Lung (tissue), 12 donors: Measurements from ENCODE around the gene KNCN. TPM values are rescaled to one million over a fixed set of nuclear protein-coding genes. Genes with fewer than 3 reads are reported as not detected.

Source experiments
- ATAC-seq: fragments of 200-7000 bp; cut with Tn5 transposase; one replicate; pipeline ENCODE4 v1.9.1; 2020; ENCODE audit warnings: moderate number of reproducible peaks; ENCODE audit not compliant: insufficient read depth, low FRiP score
- DNase-seq, 3 donors: peaks; one replicate each; pipeline ENCODE4 v3.0.0-alpha.2; 2013 to 2017
- H3K27ac ChIP-seq, 2 donors: one replicate each; pipeline ENCODE4 v1.5.1; 2013; ENCODE audit warnings: mild to moderate bottlenecking in 2 of 2, moderate library complexity in 2 of 2, control low read depth in 1 of 2, inconsistent platforms in 1 of 2, low read depth in 1 of 2, low read length in 1 of 2
- H3K27me3 ChIP-seq, 3 donors: one replicate each; pipeline ENCODE4 v1.5.1; 2013; ENCODE audit warnings: low read length in 2 of 3; ENCODE audit not compliant: control insufficient read depth in 3 of 3, insufficient read depth in 3 of 3
- H3K36me3 ChIP-seq, 4 donors: one replicate each; pipeline ENCODE4 v1.5.1; 2013; ENCODE audit warnings: low read length in 4 of 4, mild to moderate bottlenecking in 1 of 4, moderate library complexity in 1 of 4; ENCODE audit not compliant: control insufficient read depth in 4 of 4, insufficient read depth in 4 of 4
- H3K4me1 ChIP-seq, 5 donors: one replicate each; pipeline ENCODE4 v1.5.1; 2013; ENCODE audit warnings: low read length in 5 of 5, mild to moderate bottlenecking in 2 of 5, moderate library complexity in 1 of 5; ENCODE audit not compliant: control insufficient read depth in 5 of 5, insufficient read depth in 5 of 5
- H3K4me3 ChIP-seq: one replicate; pipeline ENCODE4 v1.5.1; 2013; ENCODE audit warnings: mild to moderate bottlenecking, control low read depth, moderate library complexity
- H3K9ac ChIP-seq, 2 donors: one replicate each; pipeline ENCODE4 v1.5.1; 2013; ENCODE audit warnings: low read length in 2 of 2, control low read depth in 1 of 2; ENCODE audit not compliant: insufficient read depth in 1 of 2
- H3K9me3 ChIP-seq, 4 donors: one replicate each; pipeline ENCODE4 v1.5.1; 2013; ENCODE audit warnings: low read length in 3 of 4, mild to moderate bottlenecking in 1 of 4, moderate library complexity in 1 of 4; ENCODE audit not compliant: control insufficient read depth in 4 of 4, insufficient read depth in 3 of 4
- WGBS, 2 donors: extraction: QIAGEN DNeasy Blood & Tissue Kit; methylation state at CpG; one replicate each; pipeline ENCODE4 v1.1.7; 2013; 5-methylcytosine and 5-hydroxymethylcytosine counted together
- polyA plus RNA-seq, 2 donors: library from polyadenylated mRNA; stranded (reverse); fragments of 200-250 nt; gene quantifications; one replicate each; pipeline ENCODE4 v1.2.1, GENCODE V29; 2013
- total RNA-seq, 2 donors: library from RNA; depleted of rRNA in 1 of 2; stranded (reverse); fragments of >200 nt in 1 of 2; gene quantifications; one replicate each; pipeline ENCODE4 v1.2.1, GENCODE V29; 2014 to 2021
- TF ChIP-seq, protein P1 (sequence below): IDR thresholded peaks from 2 replicates; pipeline ENCODE4 v1.5.1; 2012; ENCODE audit warnings: mild to moderate bottlenecking; ENCODE audit errors: control extremely low read depth, extremely low read depth
- donor health status: control.
- donor health status: control.
- donor health status: Bipolar disorder and iron deficiency.
- donor health status: healthy.
- donor health status: DM: yes; HTN: yes; CAD: no.

The KNCN gene
- total and polyA plus RNA-seq, 4 donors, result 0.01 to 0.09 TPM; not detected in 2

DNA sequence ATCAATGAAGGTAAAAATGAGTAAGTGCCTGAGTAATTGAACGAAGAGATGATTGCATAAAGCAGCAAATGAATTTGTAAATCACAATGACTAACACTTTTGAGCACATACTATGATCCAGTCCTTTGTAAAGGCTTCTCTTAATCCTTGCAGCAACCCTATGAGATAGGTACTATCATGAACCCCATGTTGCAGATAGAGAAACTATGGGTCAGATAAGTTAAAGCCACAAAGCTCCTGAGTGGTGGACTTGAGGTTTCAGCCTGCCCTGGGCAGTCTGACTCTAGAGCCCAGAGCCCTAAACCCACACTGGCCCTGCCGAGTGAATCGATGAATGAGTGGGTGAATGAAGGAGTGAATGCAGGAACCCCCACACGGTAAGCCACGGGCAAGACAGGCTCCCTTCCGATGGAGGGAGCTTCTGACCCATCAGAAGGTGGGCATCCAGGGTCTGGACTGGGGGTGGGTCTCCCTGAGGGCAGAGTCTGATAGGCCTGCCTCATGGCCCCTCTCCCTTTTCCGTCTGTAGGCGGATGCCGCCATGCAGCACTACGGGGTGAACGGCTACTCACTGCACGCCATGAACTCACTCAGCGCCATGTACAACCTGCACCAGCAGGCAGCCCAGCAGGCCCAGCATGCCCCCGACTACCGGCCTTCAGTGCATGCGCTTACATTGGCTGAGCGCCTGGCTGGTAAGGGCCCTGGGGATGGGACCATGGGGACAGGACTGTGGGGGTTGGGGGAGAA is 44.8 kb downstream of the KNCN start:
- TF ChIP-seq, protein P1, sequence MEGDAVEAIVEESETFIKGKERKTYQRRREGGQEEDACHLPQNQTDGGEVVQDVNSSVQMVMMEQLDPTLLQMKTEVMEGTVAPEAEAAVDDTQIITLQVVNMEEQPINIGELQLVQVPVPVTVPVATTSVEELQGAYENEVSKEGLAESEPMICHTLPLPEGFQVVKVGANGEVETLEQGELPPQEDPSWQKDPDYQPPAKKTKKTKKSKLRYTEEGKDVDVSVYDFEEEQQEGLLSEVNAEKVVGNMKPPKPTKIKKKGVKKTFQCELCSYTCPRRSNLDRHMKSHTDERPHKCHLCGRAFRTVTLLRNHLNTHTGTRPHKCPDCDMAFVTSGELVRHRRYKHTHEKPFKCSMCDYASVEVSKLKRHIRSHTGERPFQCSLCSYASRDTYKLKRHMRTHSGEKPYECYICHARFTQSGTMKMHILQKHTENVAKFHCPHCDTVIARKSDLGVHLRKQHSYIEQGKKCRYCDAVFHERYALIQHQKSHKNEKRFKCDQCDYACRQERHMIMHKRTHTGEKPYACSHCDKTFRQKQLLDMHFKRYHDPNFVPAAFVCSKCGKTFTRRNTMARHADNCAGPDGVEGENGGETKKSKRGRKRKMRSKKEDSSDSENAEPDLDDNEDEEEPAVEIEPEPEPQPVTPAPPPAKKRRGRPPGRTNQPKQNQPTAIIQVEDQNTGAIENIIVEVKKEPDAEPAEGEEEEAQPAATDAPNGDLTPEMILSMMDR, result no peak

DNA sequence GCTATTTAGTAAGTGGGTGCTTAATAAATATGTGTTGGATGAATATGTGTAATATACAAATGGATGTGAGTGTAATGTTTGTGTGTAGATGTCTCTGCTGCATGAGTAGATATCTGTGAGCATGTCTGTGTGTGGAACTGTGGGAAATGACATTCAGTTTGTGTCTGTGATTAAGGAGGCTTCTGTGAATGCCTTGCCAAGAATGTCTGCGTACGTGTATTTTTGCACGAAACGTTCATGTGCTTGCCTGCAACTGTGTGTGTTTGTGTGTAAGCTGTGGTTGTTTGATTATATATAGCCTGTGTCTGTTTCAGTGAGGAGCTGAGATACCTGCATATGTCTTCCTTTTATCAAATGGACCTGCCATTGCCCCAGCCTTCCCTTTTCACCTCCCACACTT is 48.0 kb downstream of the KNCN start:
- DNase-seq (peak in 2 of 3 donors; percentile 56 to 71), ATAC-seq (no peak)
- H3K9me3 ChIP-seq, result no peaks in the 10 kb centered on the region
- peaks cover 0 to 6% (median 3%) of the 10 kb centered on the region in 3 donors for H3K27me3 ChIP-seq
- H3K4me1 ChIP-seq, result no peaks in the 10 kb centered on the region
- no peak overlapping the region for H3K9ac ChIP-seq
- no peaks in the 10 kb centered on the region for H3K36me3 ChIP-seq
- H3K4me3 ChIP-seq, result no peak overlapping the region
- WGBS, 2 donors, result 75% methylated on average over 4 of the region's 4 CpGs
- no peak overlapping the region for H3K27ac ChIP-seq
- TF ChIP-seq, protein P1, result no peak

More for the DNA sequence above, 44.8 kb downstream of the KNCN start:
- 81 to 90% methylated on average over 16 to 17 of the region's 17 CpGs for WGBS, 2 donors
- no peak for ATAC-seq
- no peaks in the 10 kb centered on the region for H3K9me3 ChIP-seq
- H3K27ac ChIP-seq, result no peak overlapping the region
- no peak overlapping the region for H3K4me3 ChIP-seq
- H3K4me1 ChIP-seq, result no peaks in the 10 kb centered on the region
- H3K36me3 ChIP-seq, result no peaks in the 10 kb centered on the region
- peaks cover 0 to 8% (median 0%) of the 10 kb centered on the region in 3 donors for H3K27me3 ChIP-seq
- no peak for DNase-seq
- no peak overlapping the region for H3K9ac ChIP-seq

DNA sequence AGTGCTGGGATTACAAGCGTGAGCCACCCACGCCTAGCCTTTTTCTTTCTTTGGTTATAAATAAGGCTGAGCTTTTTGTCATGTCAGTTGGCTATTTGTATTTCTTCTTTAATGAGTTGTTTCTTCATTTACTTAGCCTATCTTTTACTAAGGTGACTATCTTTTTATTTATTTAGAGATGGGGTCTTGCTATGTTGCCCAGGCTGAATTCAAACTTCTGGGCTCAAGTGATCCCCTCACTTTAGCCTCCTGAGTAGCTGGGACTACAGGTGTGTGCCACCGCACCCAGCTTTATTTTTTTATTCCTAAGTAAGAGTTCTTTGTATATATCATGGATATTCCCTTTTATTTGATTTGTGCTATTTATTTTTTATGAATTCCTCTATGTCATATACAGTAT is 49.9 kb downstream of the KNCN start:
- Histone ChIP-seq H3K27me3 (peaks cover 0 to 10% (median 7%) of the 10 kb centered on the region in 3 donors), H3K36me3 (no peaks in the 10 kb centered on the region), H3K4me3 (no peak overlapping the region), H3K27ac (no peak overlapping the region), H3K4me1 (no peaks in the 10 kb centered on the region), H3K9me3 (no peaks in the 10 kb centered on the region), H3K9ac (no peak overlapping the region)
- 98% methylated on average over 3 of the region's 3 CpGs for WGBS, 2 donors
- TF ChIP-seq, protein P1, result no peak
- ATAC-seq, result no peak
- no peak for DNase-seq
